Sigmoid colon (tissue), 7 donors: ENCODE results near the gene ELFN1. TPM values are rescaled to one million over a fixed set of nuclear protein-coding genes. Genes with fewer than 3 reads are reported as not detected.

Experiments
- DNase-seq: peaks from one replicate; pipeline ENCODE4 v3.0.0-alpha.2; 2019
- H3K27ac ChIP-seq, 4 donors: fragments of 200-600 bp; sonication (generic); one replicate each; pipeline ENCODE4 v1.5.1; 2016 to 2019; ENCODE audit warnings: mild to moderate bottlenecking in 1 of 4
- H3K27me3 ChIP-seq, 3 donors: fragments of 200-600 bp; sonication (generic); one replicate each; pipeline ENCODE4 v1.5.1; 2019; ENCODE audit warnings: mild to moderate bottlenecking in 1 of 3
- H3K36me3 ChIP-seq, 4 donors: fragments of 200-600 bp; sonication (generic); one replicate each; pipeline ENCODE4 v1.5.1; 2016 to 2019
- H3K4me1 ChIP-seq, 4 donors: fragments of 200-600 bp; sonication (generic); one replicate each; pipeline ENCODE4 v1.5.1; 2017 to 2019
- H3K4me3 ChIP-seq, 4 donors: fragments of 200-600 bp; sonication (generic); one replicate each; pipeline ENCODE4 v1.5.1; 2017 to 2019; ENCODE audit warnings: mild to moderate bottlenecking in 2 of 4, moderate library complexity in 1 of 4
- H3K9me3 ChIP-seq, 4 donors: fragments of 200-600 bp in 3 of 4; sonication (generic) in 3 of 4; one replicate each; pipeline versions ENCODE4 v1.5.1 to v1.6.1; 2013 to 2019
- EP300 ChIP-seq, 4 donors: sonication (generic); formaldehyde crosslinking; IDR thresholded peaks; one replicate each; pipeline ENCODE4 v1.6.1; 2017; ENCODE audit warnings: antibody characterized with exemption in 4 of 4
- POLR2A ChIP-seq, 2 donors: fragments of 450-650 bp; IDR thresholded peaks; one replicate each; pipeline ENCODE4 v1.6.1; 2016; ENCODE audit warnings: antibody characterized with exemption in 2 of 2, mild to moderate bottlenecking in 2 of 2, moderate library complexity in 2 of 2
- POLR2AphosphoS5 ChIP-seq, 4 donors: sonication (generic); formaldehyde crosslinking; IDR thresholded peaks; one replicate each; pipeline ENCODE4 v1.6.1; 2017; ENCODE audit warnings: antibody characterized with exemption in 4 of 4
- WGBS, 2 donors: extraction: QIAGEN DNeasy Blood & Tissue Kit; methylation state at CpG; one replicate each; pipeline ENCODE4 v1.1.7; 2013; 5-methylcytosine and 5-hydroxymethylcytosine counted together
- intact Hi-C: fragments of 100-400 bp; cut with DNase I; formaldehyde crosslinking; loops from one replicate; pipeline ENCODE4 v1.15.1; 2023
- polyA plus RNA-seq, 3 donors: library from polyadenylated mRNA; stranded (reverse); fragments of 200-250 nt; gene quantifications; one replicate each; pipeline ENCODE4 v1.2.3, GENCODE V29; 2013
- total RNA-seq, 4 donors: library from RNA; depleted of rRNA; stranded (reverse); fragments of >200 nt; gene quantifications; one replicate each; pipeline ENCODE4 v1.1.0, GENCODE V29; 2016
- TF ChIP-seq, protein P1 (sequence below), 4 experiments: fragments of 450-650 bp in 3 of 4; fragments of 200-600 bp in 1 of 4; IDR thresholded peaks; one replicate each; pipeline ENCODE4 v1.5.1; 2016 to 2019; ENCODE audit warnings: antibody characterized with exemption in 4 of 4, mild to moderate bottlenecking in 3 of 4, moderate library complexity in 2 of 4
- donor health status: healthy with polysubstance abuse.
- donor health status: Bipolar disorder and iron deficiency.
- donor health status: healthy.

The ELFN1 gene
- total and polyA plus RNA-seq, 7 donors: 0.33 to 0.83 (median 0.54) TPM; not detected in 2

DNA sequence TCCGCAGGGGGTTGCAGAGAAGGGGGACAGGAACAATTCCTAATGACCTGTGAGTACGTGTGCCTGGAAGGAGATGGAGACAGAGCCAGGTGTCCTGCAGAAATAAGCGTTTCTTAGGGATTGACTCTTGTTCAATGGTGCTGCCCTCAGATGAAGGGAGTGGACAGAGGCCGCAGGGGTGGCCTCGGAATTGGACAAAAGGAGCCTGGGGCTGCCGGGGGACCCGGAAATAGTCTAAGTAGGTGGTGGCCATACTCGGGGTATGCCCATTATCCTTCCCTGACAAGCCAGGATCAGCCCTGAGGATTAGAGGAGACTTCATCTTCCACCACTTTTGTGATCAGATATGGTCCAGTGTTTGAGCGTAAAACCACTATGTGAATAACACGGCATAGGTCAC lies 39.2 kb downstream of the ELFN1 start:
- peaks cover 0 to 8% (median 0%) of the 10 kb centered on the region in 4 donors for H3K9me3 ChIP-seq
- no peak overlapping the region for H3K4me3 ChIP-seq
- H3K36me3 ChIP-seq: no peaks in the 10 kb centered on the region
- intact Hi-C loops: no loop called here
- peaks cover 0 to 8% (median 0%) of the 10 kb centered on the region in 3 donors for H3K27me3 ChIP-seq
- no peak overlapping the region for H3K27ac ChIP-seq
- H3K4me1 ChIP-seq: no peaks in the 10 kb centered on the region
- DNase-seq: no peak
- 96 to 98% methylated on average over 10 of the region's 10 CpGs for WGBS, 2 donors
- TF ChIP-seq POLR2AphosphoS5 (IDR thresholded peaks at IDR 0.05) (no peak), POLR2A (IDR thresholded peaks at IDR 0.05) (no peak), EP300 (IDR thresholded peaks at IDR 0.05) (no peak)
- TF ChIP-seq, protein P1, sequence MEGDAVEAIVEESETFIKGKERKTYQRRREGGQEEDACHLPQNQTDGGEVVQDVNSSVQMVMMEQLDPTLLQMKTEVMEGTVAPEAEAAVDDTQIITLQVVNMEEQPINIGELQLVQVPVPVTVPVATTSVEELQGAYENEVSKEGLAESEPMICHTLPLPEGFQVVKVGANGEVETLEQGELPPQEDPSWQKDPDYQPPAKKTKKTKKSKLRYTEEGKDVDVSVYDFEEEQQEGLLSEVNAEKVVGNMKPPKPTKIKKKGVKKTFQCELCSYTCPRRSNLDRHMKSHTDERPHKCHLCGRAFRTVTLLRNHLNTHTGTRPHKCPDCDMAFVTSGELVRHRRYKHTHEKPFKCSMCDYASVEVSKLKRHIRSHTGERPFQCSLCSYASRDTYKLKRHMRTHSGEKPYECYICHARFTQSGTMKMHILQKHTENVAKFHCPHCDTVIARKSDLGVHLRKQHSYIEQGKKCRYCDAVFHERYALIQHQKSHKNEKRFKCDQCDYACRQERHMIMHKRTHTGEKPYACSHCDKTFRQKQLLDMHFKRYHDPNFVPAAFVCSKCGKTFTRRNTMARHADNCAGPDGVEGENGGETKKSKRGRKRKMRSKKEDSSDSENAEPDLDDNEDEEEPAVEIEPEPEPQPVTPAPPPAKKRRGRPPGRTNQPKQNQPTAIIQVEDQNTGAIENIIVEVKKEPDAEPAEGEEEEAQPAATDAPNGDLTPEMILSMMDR (IDR thresholded peaks at IDR 0.05): no peak

DNA sequence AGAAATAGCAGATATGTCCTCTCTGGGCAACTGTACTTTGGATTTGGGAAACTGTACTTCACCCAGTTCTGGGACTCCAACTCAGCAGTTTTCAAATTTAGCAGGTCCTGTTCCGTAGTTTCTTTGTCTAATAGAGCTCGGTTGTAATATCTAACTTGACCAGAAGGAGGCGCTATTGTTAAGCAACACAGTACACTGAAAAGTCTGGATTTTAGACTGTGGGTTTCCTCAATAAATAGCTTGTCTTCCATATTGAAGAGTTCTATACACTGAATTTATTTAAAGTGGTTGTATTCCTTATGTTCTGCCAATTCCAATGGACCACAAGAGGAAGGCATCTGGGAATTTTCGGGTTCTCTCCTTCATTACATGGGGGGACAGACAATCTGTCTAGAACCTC lies 39.8 kb downstream of the ELFN1 start:
- no peak overlapping the region for H3K4me3 ChIP-seq
- 85 to 88% methylated on average over 4 of the region's 4 CpGs for WGBS, 2 donors
- intact Hi-C loops: no loop called here
- no peak for DNase-seq
- H3K4me1 ChIP-seq: no peaks in the 10 kb centered on the region
- peaks cover 0 to 8% (median 0%) of the 10 kb centered on the region in 4 donors for H3K9me3 ChIP-seq
- H3K27me3 ChIP-seq: peaks cover 0 to 12% (median 5%) of the 10 kb centered on the region in 3 donors
- no peaks in the 10 kb centered on the region for H3K36me3 ChIP-seq
- H3K27ac ChIP-seq: no peak overlapping the region
- TF ChIP-seq EP300 (IDR thresholded peaks at IDR 0.05) (no peak), POLR2A (IDR thresholded peaks at IDR 0.05) (no peak), POLR2AphosphoS5 (IDR thresholded peaks at IDR 0.05) (no peak)
- TF ChIP-seq, protein P1 (IDR thresholded peaks at IDR 0.05): no peak

DNA sequence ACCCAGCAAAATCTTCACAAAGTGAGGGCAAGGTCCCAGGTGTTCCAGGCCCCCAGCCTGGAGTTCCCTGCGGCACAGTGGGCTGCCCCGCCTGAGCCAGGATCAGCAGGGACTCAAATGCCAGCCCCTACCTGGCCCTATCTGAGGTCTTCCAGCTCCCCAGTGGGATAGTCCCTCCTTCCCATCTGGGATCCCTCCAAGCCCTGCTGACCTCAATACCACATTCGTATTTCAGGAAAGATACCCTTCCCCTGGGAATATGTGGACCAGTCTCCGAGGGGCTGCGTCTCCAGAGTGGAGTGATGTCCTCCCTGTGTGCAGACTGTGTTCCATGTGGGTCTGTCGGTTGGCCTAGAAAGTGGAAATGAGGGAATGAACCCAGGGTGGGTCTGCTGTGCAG lies 40.9 kb downstream of the ELFN1 start:
- TF ChIP-seq, protein P1 (IDR thresholded peaks at IDR 0.05): no peak
- TF ChIP-seq POLR2A (IDR thresholded peaks at IDR 0.05) (no peak), EP300 (IDR thresholded peaks at IDR 0.05) (no peak), POLR2AphosphoS5 (IDR thresholded peaks at IDR 0.05) (no peak)
- Histone ChIP-seq H3K27ac (no peak overlapping the region), H3K4me3 (no peak overlapping the region), H3K36me3 (no peaks in the 10 kb centered on the region), H3K27me3 (peaks cover 0 to 20% (median 14%) of the 10 kb centered on the region in 3 donors), H3K4me1 (no peaks in the 10 kb centered on the region), H3K9me3 (peaks cover 0 to 8% (median 0%) of the 10 kb centered on the region in 4 donors)
- 83 to 91% methylated on average over 6 of the region's 6 CpGs for WGBS, 2 donors
- intact Hi-C loops: no loop called here
- peak; percentile 41 for DNase-seq

DNA sequence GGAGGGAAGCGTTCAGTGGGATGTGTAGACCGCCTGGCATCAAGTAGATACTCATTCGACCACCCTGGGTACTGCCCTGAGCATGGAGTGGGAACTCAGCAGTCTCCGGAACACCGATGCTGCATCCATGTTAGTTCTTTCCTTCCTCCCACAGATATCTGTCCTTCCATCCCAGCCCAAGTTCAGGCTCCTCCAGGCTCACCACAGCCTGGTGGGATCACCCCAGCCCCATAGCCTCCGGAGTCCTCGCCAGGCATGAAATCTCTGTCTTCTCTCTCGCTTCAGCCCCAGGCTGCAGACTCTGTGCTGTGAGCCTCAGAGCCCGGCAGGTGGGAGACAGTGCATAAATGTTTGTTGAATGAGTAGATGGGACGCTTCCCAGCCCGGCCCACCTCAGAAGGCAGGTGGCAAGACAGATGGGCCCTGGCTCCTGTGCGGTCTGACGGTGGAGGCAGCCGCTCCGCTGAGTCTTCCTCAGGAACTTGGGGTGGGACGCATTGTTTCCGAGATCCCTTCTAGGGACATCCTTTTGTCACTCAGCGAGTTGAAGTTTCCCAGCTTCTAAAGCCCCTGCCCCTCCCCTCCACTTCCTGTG lies 42.9 kb downstream of the ELFN1 start:
- Histone ChIP-seq H3K4me3 (no peak overlapping the region), H3K27me3 (peaks cover 0 to 29% (median 28%) of the 10 kb centered on the region in 3 donors), H3K27ac (no peak overlapping the region), H3K36me3 (no peaks in the 10 kb centered on the region), H3K4me1 (no peaks in the 10 kb centered on the region), H3K9me3 (peaks cover 0 to 8% (median 0%) of the 10 kb centered on the region in 4 donors)
- intact Hi-C loops: no loop called here
- TF ChIP-seq, protein P1 (IDR thresholded peaks at IDR 0.05): no peak
- no peak for TF ChIP-seq POLR2AphosphoS5 (IDR thresholded peaks at IDR 0.05)
- 67 to 75% methylated on average over 18 of the region's 18 CpGs for WGBS, 2 donors
- DNase-seq: no peak
